Suprapubic skin (tissue), 3 donors: ENCODE data around the gene KDM2B.
"Not testable (repeated sequence)": the region's sequence is repeated elsewhere in the genome, so short reads cannot be mapped to it uniquely, and the experiment has no call there.

Experiments used
- POLR2A ChIP-seq, 2 donors: fragments of 450-650 bp; IDR thresholded peaks; one replicate each; pipeline ENCODE4 v1.6.1; 2017; ENCODE audit warnings: antibody characterized with exemption in 2 of 2, mild to moderate bottlenecking in 2 of 2, moderate library complexity in 2 of 2
- TF ChIP-seq, protein P1 (sequence below), 2 donors: fragments of 200-600 bp in 1 of 2; fragments of 450-650 bp in 1 of 2; sonication (generic) in 1 of 2; IDR thresholded peaks; one replicate each; pipeline ENCODE4 v1.5.1; 2016 to 2019; ENCODE audit warnings: antibody characterized with exemption in 2 of 2, mild to moderate bottlenecking in 1 of 2, moderate library complexity in 1 of 2

DNA sequence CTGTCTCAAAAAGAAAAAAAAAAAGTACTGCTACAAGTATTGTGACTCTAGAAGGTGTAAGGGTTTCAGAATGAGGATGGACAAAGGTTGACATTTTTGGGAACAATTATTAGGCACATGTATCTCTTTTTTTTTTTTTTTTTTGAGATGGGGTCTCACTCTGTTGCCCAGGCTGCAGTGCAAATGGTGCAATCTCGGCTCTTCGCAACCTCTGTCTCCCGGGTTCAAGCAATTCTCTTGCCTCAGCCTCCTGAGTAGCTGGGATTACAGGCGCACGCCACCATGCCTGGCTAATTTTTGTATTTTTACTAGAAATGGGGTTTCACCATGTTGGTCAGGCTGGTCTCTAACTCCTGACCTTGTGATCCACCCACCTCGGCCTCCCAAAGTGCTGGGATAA, 195.9 kb downstream of the KDM2B start:
- TF ChIP-seq, protein P1, sequence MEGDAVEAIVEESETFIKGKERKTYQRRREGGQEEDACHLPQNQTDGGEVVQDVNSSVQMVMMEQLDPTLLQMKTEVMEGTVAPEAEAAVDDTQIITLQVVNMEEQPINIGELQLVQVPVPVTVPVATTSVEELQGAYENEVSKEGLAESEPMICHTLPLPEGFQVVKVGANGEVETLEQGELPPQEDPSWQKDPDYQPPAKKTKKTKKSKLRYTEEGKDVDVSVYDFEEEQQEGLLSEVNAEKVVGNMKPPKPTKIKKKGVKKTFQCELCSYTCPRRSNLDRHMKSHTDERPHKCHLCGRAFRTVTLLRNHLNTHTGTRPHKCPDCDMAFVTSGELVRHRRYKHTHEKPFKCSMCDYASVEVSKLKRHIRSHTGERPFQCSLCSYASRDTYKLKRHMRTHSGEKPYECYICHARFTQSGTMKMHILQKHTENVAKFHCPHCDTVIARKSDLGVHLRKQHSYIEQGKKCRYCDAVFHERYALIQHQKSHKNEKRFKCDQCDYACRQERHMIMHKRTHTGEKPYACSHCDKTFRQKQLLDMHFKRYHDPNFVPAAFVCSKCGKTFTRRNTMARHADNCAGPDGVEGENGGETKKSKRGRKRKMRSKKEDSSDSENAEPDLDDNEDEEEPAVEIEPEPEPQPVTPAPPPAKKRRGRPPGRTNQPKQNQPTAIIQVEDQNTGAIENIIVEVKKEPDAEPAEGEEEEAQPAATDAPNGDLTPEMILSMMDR (IDR thresholded peaks at IDR 0.05): not testable (repeated sequence)
- not testable (repeated sequence) for TF ChIP-seq POLR2A (IDR thresholded peaks at IDR 0.05)
